GM19238 (cell line): Measurements from ENCODE around the gene ADAMTS16.

Source experiments
- DNase-seq: peaks from one replicate; pipeline ENCODE4 v3.0.0; 2011; ENCODE audit warnings: low spot score; ENCODE audit not compliant: insufficient read length

ADAMTS16 gene

DNA sequence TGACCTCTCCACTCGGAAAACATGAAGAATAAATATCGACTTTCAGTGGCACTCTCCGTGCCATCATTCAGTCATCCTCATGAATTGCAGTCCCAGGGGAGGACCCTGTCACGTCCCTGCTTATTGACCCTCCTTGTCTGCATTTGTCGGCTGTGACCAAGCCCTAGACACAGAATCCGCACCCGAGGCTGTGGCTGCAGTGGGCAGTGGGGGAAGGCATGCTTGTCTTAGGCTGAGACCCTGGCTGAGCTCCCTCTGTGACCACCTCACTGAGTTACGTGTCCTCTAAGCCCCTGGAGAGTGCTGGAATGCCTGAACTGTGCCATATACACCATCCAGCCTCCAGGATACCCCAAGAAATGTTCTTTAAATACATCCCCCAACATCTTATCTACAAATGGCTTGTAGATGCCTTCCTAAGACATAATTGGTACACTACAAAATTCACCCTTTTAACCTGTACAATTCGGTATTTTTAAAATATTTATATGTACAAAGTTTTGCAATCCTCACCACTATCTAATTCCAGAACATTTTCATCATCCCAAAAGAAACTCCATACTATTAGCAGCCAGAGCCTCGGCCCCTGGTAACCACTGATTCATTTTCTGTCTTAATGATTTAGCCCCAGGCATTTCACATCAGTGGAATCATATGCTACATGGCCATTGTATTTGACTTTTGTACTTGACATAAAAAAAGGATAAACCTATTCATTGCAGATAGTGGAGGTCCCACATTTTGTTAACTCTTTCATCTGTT is 201.6 kb downstream of the ADAMTS16 start:
- no peak for DNase-seq

DNA sequence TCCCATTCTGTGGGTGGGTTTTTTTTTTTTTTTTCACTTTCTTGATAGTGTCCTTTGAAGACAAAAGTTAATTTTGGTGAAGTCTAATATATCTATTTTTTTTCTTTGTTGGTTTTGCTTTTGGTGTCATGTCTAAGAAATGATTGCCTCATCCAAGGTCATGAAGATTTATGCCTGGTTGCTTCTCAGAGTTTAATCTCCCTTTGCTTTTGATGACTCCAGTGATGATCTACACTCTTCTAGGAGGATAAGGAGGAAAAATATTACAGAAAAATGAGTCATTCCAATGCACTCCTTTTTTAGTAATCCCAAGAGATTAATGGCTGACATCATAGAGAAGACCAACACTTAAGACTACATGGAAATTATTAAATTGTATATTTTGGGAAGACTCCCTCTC is 202.7 kb downstream of the ADAMTS16 start:
- DNase-seq, result no peak

DNA sequence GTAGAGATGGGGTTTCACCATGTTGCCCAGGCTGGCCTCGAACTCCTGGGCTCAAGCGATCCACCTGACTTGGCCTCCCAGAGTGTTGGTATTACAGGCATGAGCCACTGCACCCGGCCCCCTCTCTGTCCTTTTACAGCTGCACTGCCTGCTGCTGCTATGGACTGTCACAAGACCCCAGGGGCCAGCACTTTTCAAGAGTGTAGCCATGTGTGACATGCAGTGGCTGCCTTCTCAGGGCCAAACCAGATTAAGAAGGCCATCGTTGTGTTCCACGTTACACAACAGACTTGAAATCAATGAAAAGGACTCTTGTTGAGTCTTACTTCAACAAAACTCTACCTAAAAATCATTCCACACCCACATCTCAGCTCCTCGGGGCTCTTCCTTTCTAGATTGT is 203.4 kb downstream of the ADAMTS16 start:
- no peak for DNase-seq

DNA sequence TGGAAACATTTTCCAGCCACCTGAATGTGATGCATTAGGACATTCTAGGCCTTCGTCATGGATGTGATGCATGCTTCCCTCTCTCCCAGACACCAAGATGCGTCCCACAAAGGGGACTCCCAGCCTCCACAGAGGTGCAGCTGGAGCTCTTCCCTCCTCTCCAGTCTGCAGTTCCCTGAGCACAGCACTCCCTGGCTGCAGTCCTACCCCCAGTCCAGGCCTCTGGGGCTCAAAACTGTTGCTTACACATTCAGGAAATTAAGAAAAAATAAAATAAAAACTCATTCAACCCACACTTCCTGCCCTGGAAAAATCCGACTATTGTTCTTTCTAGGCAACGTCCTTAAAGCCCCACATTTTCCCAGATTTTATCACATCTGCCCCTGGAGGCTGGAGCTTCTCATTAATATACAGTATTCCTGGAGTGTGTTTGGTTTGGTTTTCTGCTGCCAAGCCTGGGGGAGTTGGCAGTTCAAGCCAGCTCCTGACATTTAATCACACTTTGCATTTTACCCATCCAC is 204.0 kb downstream of the ADAMTS16 start:
- DNase-seq, result no peak

DNA sequence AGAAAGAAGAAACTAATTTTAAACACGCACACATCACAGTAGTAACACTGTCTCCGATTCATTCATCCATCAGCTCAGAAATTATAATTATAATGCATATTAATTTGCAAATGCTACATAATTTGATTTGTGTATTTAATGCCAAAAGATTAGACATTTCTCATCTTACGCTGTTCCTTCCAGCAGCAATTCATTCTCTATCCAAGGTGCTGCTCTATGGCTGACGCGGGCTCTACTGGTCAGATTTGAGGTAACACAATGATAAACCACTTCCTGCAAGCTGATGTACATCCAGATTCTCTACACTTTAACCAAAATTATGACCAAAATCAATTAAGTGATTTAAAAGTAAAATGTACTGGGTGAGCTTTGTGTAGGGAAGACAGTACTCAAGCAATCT is 204.5 kb downstream of the ADAMTS16 start:
- DNase-seq, result no peak

DNA sequence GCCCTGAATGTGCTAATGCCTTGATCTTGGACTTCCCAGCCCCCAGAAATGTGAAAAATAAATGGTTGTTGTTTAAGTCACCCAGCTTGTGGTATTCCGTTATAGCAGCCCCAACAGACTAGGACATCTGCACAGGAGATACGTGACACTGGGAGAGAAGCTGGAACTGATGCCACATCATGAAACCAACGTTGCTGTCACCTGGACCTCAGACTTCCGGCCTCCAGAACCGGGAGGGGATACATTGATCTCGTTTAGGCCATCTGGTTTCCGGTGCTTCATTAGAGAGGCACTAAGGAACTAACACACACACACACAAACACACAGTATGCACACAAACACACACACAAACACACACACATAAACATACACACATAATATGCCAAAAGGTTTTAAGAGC is 207.3 kb downstream of the ADAMTS16 start:
- no peak for DNase-seq

DNA sequence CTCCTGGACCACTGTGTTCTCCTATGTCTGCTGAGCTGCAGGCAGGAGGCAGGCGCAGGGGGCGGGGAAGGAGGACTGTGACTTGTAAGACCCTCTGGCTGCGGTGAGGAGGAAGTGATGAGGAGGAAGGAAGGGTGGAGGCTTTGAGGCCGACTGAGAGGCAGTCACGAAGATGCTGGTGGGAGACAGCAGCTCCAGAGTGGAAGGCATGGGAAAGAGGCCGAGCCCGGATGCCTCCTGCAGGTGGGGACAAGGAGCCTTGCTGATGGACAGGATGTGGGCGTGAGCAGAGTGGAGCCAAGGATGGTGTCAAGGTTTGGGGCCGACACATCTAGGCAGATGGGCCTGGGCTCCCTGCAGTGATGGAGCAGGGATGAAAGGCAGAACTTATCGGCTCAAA is 208.0 kb downstream of the ADAMTS16 start:
- no peak for DNase-seq

DNA sequence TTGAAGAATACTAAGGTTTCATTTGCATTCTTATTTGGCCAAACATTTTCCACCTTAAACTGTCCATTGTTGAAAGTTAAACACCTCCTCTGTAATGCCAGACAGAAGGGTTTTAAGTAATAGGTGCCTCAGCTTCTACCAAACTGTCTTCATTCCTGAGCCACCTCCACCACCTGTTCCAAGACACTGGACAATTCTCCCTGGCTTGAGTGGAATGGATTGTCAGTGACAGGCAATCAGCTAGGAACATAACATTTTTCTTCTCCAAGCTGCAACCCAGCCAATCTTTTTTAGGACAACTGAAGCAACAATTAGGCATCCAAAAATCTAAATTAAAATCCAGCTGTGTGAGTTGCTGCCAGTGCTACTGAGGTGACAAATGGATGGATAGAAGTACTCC is 208.4 kb downstream of the ADAMTS16 start:
- DNase-seq, result no peak

DNA sequence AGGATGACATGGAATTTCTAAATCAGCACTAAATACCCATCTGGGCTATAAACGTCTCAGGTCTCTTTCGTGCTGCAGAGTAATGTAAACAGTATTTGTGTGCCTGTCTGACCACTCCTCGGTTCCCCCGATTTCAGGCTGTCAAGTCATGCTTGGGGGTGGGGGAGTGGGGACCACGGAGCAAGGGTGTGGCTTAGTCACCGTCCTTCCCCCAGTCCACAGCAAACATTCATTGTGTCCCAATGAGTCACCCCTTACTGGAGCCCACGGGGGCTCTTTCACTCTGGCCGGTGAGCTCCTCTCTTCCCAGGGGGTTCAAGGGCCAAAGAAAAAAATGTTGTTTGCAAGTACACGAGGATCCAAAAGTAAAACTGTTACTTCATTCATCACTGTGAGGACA is 210.0 kb downstream of the ADAMTS16 start:
- no peak for DNase-seq

DNA sequence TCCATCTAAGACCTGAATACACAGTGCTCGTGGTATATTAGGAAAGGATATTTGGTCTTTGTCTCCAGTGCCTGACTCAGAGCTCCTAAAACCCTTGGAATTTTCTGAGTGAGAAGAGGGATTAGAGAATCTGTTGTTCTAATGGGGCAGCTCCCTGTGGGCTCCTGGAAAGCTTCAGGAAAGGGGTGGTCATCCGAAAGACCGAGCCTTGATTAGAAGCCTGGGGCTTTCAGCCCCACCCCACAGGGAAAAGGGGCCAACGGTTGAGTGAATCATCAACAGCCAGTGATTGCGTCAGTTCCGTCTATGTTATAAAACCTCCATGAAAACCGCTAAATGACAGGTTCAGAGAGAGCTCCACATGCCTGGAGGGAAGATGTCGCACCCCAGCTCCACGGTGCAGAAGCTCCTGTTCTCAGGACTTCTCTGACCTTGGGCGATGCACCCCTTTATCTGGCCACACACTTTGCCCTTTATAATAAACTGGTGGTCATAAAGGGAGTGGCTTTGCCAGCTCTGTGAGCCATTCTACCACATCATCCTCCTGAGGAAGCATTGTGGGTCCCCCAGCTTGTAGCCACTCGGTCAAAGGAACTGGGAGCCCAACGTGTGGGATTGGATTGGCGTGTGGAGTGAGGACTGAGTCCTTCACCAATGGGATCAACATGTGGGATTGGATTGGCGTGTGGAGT is 211.3 kb downstream of the ADAMTS16 start:
- DNase-seq, result no peak

DNA sequence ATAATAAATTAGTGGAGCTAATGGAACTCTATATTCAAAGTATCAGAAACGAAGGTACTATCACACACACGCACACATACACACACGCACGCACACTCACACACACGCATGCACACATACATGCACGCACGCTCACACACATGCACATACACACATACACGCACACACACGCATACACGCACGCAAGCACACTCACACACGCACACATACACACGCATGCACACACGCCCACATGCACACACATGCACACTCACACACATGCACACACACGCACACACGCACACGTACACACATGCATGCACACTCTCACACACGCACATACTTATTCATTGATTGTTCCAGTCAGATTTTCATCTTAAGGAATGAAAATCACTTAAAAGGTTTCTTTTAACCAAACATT is 212.5 kb downstream of the ADAMTS16 start:
- DNase-seq, result no peak

DNA sequence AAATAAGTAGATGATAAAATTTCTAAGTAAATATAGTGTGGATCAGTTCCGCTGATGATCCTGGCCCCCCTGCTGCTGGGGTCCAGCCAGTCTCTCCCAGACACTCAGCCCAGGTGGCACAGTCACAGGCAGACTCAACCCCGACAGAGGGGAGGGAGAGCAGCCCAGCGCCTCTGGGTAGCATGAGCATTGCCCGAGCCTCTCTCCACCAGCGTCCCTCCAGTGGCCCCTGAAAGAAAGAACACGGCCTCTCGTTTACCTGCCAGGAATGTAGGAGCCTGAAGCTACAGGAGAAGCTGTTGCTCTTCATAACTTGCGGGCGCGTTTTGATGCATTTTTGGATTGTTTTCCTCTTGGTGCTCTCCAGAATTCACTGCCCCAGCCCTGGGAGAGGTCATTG is 213.6 kb downstream of the ADAMTS16 start:
- DNase-seq, result no peak

DNA sequence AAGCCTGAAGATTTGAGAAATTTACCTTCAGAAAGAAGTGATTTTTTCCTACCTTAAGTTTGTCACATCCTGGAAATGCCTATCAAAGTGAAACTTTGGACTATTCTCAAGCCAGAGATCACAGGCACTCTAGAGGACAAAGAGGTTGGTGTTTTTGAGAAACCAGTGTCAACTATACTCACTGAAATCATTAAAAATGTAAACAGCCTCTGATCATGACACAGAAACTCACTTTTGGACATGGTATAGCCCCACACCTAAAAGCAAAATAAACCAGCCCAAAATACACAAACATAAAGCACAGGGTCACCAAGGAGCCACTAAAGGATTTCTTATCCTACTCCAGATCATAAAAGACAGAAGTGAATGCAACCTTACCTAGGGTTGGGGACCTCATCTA is 216.6 kb downstream of the ADAMTS16 start:
- no peak for DNase-seq

DNA sequence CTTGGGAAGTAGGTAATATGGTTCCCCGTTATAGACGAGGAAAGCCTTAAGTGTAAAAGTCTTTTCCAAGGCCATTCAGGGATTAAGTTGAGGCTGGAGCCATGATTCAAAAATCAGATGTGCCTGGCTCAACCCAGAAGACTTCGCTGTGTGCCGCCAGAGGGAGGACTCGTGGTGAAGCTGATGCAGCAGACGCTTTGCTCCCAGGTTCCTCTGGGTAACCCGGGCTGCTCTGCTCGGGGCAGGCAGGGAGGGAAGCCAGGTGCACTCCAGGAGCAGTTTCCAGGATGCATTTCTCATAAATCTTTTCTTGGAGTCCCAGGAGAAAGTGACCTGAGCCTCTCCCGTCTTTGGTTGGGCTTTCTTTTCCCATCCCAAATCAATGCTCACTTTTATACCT is 219.5 kb downstream of the ADAMTS16 start:
- DNase-seq, result no peak

DNA sequence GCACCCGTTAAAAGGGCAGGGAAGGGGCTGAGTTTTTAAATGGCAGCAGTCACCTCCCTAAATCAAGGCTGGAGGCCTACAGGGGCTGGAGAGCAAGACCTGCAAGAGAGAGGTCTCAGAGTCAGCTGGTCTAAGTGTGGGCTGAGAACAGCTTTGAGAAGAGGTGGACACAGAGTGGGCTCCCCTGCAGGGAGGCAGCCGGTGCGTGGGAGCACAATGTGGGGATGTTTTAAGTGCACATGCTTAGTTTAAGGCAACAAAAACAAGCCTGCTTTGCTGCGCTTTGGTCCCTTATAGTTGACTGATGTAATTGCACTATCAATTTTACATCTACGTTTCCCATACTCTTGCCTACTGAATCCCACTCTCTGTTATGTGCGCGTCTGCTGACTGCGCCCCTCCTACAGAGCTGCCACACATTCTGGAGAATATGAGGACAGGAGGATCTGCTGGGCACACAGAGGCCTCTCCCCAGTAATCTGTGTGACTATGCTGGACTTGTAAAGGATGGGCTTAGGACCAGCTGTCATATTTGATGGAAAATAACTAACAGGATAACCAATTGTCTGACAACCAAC is 220.3 kb downstream of the ADAMTS16 start:
- no peak for DNase-seq

DNA sequence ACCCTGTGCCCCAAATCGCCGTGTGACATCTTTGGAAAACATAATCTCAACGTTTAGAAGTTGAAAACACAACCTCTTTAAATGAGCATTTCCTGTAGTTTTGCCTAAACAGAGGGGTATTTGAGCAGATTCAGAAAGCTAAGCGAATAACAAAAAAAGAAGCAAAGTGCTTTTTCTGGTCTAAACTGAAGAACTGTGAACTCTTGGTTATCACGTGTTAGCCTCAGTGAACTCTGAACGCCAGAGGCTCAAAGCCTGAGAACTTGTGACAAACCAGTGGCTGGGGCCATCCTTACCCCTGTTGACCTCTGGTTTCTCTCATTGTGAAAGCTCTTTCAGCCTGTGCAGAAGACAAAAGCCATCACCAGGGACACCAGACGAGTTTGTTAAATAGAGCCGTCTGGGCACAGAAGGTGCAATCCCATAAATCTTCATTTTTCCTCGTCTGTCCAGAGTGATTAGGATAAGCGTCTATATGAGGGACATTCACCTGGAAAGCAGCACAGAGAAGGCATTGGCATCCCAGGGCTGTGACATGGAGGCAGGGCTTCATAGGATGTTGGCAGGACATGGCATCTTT is 220.9 kb downstream of the ADAMTS16 start:
- no peak for DNase-seq

DNA sequence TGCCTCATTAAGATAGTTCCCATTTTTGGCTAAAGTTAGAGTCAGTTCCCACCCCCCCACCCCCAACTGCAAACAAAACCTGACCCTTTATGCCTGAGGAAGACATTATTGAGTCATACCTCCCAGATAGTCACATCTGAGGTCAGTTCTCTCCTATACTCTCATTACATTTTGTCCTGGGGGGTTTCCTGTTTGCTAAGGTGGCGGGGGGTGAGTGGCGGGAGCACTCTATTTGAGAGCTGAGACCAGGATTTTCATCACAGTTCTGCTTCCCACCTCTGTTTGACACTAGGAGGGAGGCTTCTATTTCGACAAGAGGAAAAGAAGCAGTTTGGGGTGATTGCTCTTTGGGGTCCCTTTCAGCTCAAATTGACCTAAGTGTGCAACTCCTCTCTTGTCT is 222.9 kb downstream of the ADAMTS16 start:
- no peak for DNase-seq

DNA sequence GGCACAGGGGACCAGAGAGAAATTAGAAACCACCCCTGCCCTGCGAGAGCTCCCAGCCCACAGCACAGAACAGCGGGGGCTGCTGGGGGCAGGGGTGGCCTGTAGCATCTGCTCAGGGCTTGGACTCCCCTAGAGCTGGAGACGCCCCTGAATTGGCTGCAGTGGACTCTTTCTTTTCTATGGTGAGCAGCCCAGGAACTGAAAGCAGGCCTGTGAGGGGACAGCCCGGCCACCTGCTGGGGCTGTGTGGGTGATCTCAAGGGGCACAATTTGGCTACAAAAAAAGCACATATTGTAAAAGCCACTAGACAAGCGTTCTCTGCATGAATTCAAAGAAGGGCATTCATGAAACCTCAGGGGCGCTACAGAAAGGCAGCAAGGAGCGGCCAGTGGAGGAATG is 224.8 kb downstream of the ADAMTS16 start:
- no peak for DNase-seq

DNA sequence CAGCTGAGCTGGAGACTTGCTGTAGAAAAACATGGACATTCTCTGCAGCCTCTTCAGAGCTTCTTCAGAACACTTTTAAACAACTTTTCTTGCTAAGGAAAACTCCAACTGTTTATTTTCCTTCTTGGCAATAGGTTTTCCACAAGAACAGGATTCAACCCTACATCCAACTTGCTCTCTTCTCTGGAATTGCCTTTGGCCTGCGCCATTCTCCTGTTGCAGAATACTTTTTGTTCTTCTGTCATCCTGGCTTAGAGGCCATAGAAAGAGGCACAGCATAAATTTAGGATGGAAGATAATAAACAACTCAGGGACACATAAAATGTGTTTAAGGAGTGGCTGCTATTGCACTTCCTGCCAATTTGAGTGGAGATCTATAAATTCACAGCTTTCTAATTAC is 227.6 kb downstream of the ADAMTS16 start:
- no peak for DNase-seq

DNA sequence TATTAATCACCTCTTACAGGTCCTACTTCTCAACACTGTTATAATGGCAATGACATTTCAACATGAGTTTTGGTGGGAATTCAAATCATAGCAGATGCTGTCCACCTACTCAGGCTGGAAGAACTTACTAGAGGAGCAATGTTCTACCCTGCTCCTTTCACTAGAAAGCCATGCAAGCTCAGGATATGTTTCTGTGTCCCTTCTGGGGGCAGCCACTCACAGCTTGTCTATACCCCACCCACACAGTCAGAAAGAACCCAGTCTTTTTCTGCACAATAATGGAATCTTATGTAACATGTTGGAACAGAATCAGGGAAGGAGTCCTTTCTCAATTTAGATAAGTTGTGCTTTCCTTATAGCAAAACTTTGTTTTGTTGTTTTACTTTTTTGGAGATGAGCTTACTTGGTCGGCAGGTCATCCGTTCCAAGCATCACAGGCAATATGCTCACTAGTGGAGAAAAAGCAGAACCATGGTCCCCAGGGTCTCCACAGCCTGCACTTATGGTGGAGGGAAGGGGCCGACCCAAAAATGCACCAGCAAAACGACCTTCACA is 229.0 kb downstream of the ADAMTS16 start:
- no peak for DNase-seq
